RPMI7951 (cell line): Measurements from ENCODE around the gene SSBP1. TPM values are rescaled to one million over a fixed set of nuclear protein-coding genes. Genes with fewer than 3 reads are reported as not detected.
"Not testable (repeated sequence)": the region's sequence is repeated elsewhere in the genome, so short reads cannot be mapped to it uniquely, and the experiment has no call there.

ENCODE experiments used
- DNase-seq: peaks from one replicate; pipeline ENCODE4 v3.0.0-alpha.2; 2012; ENCODE audit warnings: low read depth
- total RNA-seq: library from RNA; depleted of rRNA; stranded (reverse); fragments of >200 nt; shearing (Covaris generic); gene quantifications from 2 replicates; pipeline ENCODE4 v1.2.3, GENCODE V29; 2014; rRNA removed

The SSBP1 gene
- total RNA-seq, 1 experiment from 2014 or later: 318 TPM

GRCh38 chr7:141770083-141770583, 32.0 kb downstream of the SSBP1 start:
- not testable (repeated sequence) for DNase-seq

GRCh38 chr7:141776374-141776773, 38.2 kb downstream of the SSBP1 start, which contains the start of gene TAS2R4:
TAS2R4 (plus strand) TSS chr7:141776674; CDS start chr7:141778489, 1,815 bp downstream.
- DNase-seq: no peak

- peak; percentile 56 for DNase-seq
These were observed 47.8 kb downstream of the SSBP1 start for GRCh38 chr7:141785706-141786552.

GRCh38 chr7:141788296-141788695, 50.1 kb downstream of the SSBP1 start:
- DNase-seq: no peak

GRCh38 chr7:141789917-141790316, 51.8 kb downstream of the SSBP1 start, which contains the start of gene TAS2R5:
TAS2R5 (plus strand) TSS chr7:141790217; CDS start chr7:141790362, 145 bp downstream.
- DNase-seq: no peak

GRCh38 chr7:141792526-141792925, 54.4 kb downstream of the SSBP1 start:
- DNase-seq: no peak

Other genes starting within 250 kb of the SSBP1 start
- gene AGK, start 186.9 kb upstream of the SSBP1 start, total RNA-seq: 29.4 and 34.8 TPM in 2 replicates
- 3.6 and 4.0 TPM in 2 replicates for gene DENND11, start 36.2 kb upstream of the SSBP1 start, total RNA-seq
- not detected in 2 replicates for gene WEE2, start 30.0 kb upstream of the SSBP1 start, total RNA-seq
- gene TAS2R3, start 25.7 kb downstream of the SSBP1 start, total RNA-seq: 0.12 TPM in 1 of 2 replicates, not detected in the other
- 0.10 and 0.12 TPM in 2 replicates for gene TAS2R4, start 38.3 kb downstream of the SSBP1 start, total RNA-seq
- not detected in 2 replicates for gene TAS2R5, start 51.9 kb downstream of the SSBP1 start, total RNA-seq
- not detected in 2 replicates for gene PRSS37, start 103.1 kb downstream of the SSBP1 start, total RNA-seq
- not detected in 2 replicates for gene OR9A4, start 178.0 kb downstream of the SSBP1 start, total RNA-seq
- gene CLEC5A, start 208.6 kb downstream of the SSBP1 start, total RNA-seq: not detected in 2 replicates
- not detected in 2 replicates for gene TAS2R38, start 235.4 kb downstream of the SSBP1 start, total RNA-seq